ENCODE data around the gene LIPJ. TPM values are rescaled to one million over a fixed set of nuclear protein-coding genes. Genes with fewer than 3 reads are reported as not detected.
A peak's percentile ranks its signal among the peaks of the same experiment; 100 is the strongest.

Gene LIPJ
- total and polyA plus RNA-seq, 8 donors: 0.07 to 0.41 (median 0.23) TPM; not detected in 2

DNA sequence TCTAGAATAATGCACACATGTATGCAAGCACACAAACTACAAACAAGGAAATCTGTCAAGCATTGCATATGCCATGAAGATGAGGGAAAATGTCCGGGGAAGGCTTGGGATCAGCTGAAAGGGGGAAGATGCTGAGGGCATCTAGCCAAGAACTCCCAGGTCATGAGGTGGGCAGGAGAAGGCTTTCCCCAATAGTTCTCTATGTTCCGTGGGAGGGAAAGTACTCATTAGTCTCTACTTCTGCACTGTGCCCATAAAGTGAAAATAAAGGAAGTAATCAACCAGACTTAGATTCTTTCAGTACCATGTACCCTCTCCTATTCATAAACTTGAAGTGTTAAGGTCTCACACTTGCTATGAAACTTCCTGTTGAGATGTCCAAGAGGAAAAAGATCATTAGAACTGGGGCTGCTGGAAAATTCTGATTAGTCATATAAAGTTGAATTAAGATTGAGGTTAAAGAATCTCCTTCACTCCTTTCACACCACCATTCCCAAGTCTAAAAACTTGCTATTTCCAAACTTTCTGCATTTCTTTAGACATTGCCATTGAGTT is 60.6 kb downstream of the LIPJ start:
- DNase-seq (no peak), ATAC-seq (no peak)
- intact Hi-C loops (cut with DNase I): no loop called here
- Histone ChIP-seq H3K27ac (no peak overlapping the region), H3K27me3 (no peaks in the 10 kb centered on the region), H3K4me1 (peaks cover 0 to 5% of the 10 kb centered on the region in 2 donors), H3K9me3 (no peaks in the 10 kb centered on the region), H3K4me3 (no peak overlapping the region), H3K36me3 (no peaks in the 10 kb centered on the region)
- TF ChIP-seq, protein P1, sequence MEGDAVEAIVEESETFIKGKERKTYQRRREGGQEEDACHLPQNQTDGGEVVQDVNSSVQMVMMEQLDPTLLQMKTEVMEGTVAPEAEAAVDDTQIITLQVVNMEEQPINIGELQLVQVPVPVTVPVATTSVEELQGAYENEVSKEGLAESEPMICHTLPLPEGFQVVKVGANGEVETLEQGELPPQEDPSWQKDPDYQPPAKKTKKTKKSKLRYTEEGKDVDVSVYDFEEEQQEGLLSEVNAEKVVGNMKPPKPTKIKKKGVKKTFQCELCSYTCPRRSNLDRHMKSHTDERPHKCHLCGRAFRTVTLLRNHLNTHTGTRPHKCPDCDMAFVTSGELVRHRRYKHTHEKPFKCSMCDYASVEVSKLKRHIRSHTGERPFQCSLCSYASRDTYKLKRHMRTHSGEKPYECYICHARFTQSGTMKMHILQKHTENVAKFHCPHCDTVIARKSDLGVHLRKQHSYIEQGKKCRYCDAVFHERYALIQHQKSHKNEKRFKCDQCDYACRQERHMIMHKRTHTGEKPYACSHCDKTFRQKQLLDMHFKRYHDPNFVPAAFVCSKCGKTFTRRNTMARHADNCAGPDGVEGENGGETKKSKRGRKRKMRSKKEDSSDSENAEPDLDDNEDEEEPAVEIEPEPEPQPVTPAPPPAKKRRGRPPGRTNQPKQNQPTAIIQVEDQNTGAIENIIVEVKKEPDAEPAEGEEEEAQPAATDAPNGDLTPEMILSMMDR (IDR thresholded peaks at IDR 0.05): no peak

DNA sequence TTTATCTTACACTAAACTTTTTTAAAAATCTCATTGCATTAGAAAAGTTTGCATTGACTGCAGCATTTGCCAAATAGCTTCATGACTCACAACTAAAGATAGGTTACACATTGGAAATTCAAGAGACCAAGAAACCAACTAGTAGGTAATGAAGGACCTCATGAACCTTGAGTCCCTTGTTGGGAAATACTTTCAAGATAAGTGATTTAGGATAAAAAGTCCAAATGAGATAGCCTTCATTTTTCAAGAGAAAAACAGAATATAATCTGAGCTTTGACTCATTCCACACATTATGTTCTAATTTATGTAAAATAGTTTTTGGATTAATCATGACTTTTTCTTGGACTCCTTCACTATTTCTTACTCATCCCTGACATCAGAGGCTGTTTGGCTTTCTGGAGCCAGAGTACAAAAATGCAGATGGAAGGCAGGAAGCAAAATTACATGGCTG is 64.6 kb downstream of the LIPJ start:
- Histone ChIP-seq H3K4me3 (no peak overlapping the region), H3K36me3 (no peaks in the 10 kb centered on the region), H3K27me3 (no peaks in the 10 kb centered on the region), H3K27ac (no peak overlapping the region), H3K4me1 (no peaks in the 10 kb centered on the region), H3K9me3 (no peaks in the 10 kb centered on the region)
- intact Hi-C loops (cut with DNase I): no loop called here
- ATAC-seq (peak; percentile 44), DNase-seq (no peak)
- TF ChIP-seq, protein P1 (IDR thresholded peaks at IDR 0.05): no peak

DNA sequence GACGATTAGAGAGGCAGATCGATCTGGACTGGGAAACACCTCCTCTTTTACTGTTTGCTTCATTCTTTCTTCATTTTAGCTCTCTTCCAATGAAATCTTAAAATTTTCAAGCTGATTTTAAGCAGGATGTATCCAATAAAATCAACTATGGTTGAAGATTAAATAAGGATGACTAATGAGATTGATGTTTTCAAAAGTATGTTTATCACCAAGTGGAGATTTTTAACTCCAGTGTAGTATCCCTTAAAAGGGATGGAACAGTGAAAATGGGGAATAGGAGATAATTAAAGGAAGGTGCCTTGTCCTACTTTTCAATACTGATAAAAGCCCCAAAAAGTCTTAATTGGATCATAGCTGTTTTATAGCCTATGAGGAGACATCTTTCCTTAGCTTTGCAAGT is 66.1 kb downstream of the LIPJ start:
- Histone ChIP-seq H3K4me3 (no peak overlapping the region), H3K27ac (no peak overlapping the region), H3K36me3 (no peaks in the 10 kb centered on the region), H3K4me1 (no peaks in the 10 kb centered on the region), H3K27me3 (no peaks in the 10 kb centered on the region), H3K9me3 (no peaks in the 10 kb centered on the region)
- TF ChIP-seq, protein P1 (IDR thresholded peaks at IDR 0.05): no peak
- ATAC-seq: no peak
- intact Hi-C loops (cut with DNase I): no loop called here
- no peak for DNase-seq

Other genes with a start within 250 kb of the LIPJ start
- 1 to 10 TPM; 5.8 to 8.8 TPM for gene RNLS, start 3.4 kb upstream of the LIPJ start, total RNA-seq
- 1 to 10 TPM; 4.1 to 7.3 (median 4.6) TPM for gene RNLS, start 3.4 kb upstream of the LIPJ start, polyA plus RNA-seq (ENCODE audit: insufficient read length in 6 of 6)
- not detected for gene LIPF, start 77.7 kb downstream of the LIPJ start, total RNA-seq
- gene LIPF, start 77.7 kb downstream of the LIPJ start, polyA plus RNA-seq (ENCODE audit: insufficient read length in 6 of 6): under 1 TPM in 3 of 6 donors, not detected in 3; 0.24 to 0.51 (median 0.38) TPM
- not detected for gene LIPK, start 119.5 kb downstream of the LIPJ start, total RNA-seq
- not detected for gene LIPK, start 119.5 kb downstream of the LIPJ start, polyA plus RNA-seq (ENCODE audit: insufficient read length in 6 of 6)
- gene LIPN, start 173.3 kb downstream of the LIPJ start, total RNA-seq: 1 to 10 TPM in 1 of 2 donors, not detected in 1; 1.2 TPM
- gene LIPN, start 173.3 kb downstream of the LIPJ start, polyA plus RNA-seq (ENCODE audit: insufficient read length in 6 of 6): not detected
- not detected for gene LIPM, start 216.0 kb downstream of the LIPJ start, total RNA-seq
- under 1 TPM in 1 of 6 donors, not detected in 5; 0.14 TPM for gene LIPM, start 216.0 kb downstream of the LIPJ start, polyA plus RNA-seq (ENCODE audit: insufficient read length in 6 of 6)

All from left lung (tissue), 10 donors.